Heart left ventricle (tissue), 13 donors: ENCODE data around the gene HSPA9.

Experiments
- CTCF ChIP-seq, 12 donors: fragments of 200-600 bp; sonication (generic) in 4 of 12; IDR thresholded peaks; one replicate each; pipeline versions ENCODE4 v1.5.0 to v1.8.0; 2018 to 2022; ENCODE audit warnings: antibody characterized with exemption in 12 of 12, mild to moderate bottlenecking in 5 of 12
- POLR2A ChIP-seq, 2 donors: fragments of 450-650 bp; IDR thresholded peaks; one replicate each; pipeline ENCODE4 v1.6.1; 2017; ENCODE audit warnings: antibody characterized with exemption in 2 of 2, mild to moderate bottlenecking in 2 of 2, moderate library complexity in 2 of 2
- donor health status: ischemic (EF 13 %, LVEDD 7.1; RV severe dilation, severe dysfunction).
- donor health status: DM: no; HTN: yes; CAD: no.
- donor health status: DM: no; HTN: no; CAD: no.
- donor health status: ischemic (EF 25% LVEDD 6.9; RV normal size, moderate dysfunction).
- donor health status: ischemic (EF 25% LVEDD 5.7; RV mildly dilated, moderate dysfunction).
- donor health status: ischemic (EF 35%, LVEDD 5.7; RV mildly dilated, moderate dysfunction).
- donor health status: nonischemic (EF 11% LVEDD 7.7; RV severe dilation, severe dysfunction).
- donor health status: DM: yes; HTN: yes; CAD: no.
- donor health status: PGD.
- donor health status: ischemic (EF 29% LVEDD 5.4; RV normal size, mild dysfunction).
- donor health status: nonischemic (EF 23%, LVEDD 6.1; RV moderate dilation, normal function).

- TF ChIP-seq CTCF (IDR thresholded peaks at IDR 0.05) (no peak), POLR2A (IDR thresholded peaks at IDR 0.05) (no peak)
These were observed 40.3 kb upstream of the HSPA9 start for GRCh38 chr5:138615461-138615860.
